Stimulated activated CD4-positive, alpha-beta T cell treated with anti-CD3 and anti-CD28 coated beads, Interleukin-15, amount 100 ng/mL, for 1 hour (primary cell): ENCODE measurements around the gene IDS.
A peak's percentile ranks its signal among the peaks of the same experiment; 100 is the strongest.
"Not testable (repeated sequence)": the region's sequence is repeated elsewhere in the genome, so short reads cannot be mapped to it uniquely, and the experiment has no call there.

Source experiments
- DNase-seq, 2 donors: peaks; one replicate each; pipeline ENCODE4 v3.0.0-alpha.2; 2020; ENCODE audit warnings: low read depth in 1 of 2, low spot score in 1 of 2

Gene IDS

GRCh38 chrX:149499766-149500165 is 5.3 kb downstream of the IDS start:
- DNase-seq, result no peak

DNA sequence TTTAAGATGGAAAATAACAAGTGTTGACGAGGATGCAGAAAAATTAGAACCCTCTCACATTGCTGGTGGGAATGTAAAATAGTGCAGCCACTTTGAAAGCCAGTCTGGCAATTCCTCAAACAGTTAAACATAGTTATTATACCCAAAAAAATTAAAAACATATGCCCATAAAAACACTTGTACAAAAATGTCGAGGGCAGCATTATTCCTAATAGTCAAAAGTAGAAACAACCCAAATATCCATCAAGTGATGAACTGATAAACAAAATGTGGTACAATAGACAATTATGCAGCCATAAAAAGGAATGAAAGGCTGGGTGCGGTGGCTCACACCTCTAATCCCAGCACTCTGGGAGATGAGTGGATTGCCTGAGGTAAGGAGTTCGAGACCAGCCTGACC is 6.3 kb downstream of the IDS start:
- no peak for DNase-seq

GRCh38 chrX:149497626-149498025 is 7.5 kb downstream of the IDS start:
- no peak for DNase-seq

DNA sequence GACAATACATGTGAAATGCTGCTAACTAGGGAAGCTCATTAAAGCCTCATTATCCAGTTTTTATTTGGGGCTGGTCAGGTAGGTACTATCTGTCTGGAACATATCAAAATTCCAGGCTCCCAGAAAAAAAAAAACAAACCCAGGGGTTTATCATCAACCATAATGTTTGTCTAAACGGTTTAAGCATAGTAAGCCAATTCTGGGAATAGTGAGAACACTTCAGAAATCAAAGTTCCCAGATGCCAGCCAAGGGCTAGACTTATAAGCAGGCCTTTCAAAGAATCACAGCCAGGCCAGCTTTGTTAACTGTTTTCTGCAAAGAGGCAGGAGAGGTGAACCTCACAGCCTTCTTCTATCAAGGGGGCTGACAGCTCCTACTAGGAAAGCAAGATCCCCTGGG is 8.1 kb downstream of the IDS start:
- no peak for DNase-seq

- DNase-seq, result no peak
Measured at GRCh38 chrX:149495573-149496071, 9.5 kb downstream of the IDS start.

DNA sequence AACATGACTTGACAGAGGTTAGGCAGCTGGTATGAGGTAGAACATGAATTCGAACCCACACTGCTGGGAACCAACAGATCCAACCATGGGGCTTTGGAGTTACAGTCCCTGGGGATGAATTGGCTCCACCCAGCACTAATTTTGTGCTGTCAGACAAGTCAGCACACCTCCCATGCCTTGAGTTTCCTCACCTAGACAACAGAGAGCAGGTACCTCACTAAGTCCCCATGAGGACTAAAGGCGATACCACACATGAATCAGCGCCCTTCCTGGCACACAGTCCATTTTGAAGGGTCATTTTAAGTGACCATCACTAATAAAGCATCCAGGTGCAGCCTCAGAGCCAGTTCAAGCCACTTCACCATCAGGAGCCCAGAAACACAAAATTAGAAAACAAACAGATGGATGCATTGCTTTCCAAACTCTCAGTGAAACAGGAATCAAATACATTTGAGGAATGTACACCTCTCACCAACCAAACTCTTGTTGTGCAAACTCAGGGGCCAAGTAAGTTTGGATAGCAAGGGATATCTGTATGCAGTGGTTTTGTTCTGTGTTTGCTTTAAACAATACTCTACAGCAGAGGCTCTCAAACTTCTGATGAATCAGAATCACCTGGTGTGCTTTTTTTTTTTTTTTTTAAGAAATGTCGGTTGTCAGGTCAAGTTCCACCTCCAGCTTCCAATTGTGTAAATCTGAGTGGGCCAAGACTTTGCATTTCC is 10.1 kb downstream of the IDS start:
- no peak for DNase-seq

DNA sequence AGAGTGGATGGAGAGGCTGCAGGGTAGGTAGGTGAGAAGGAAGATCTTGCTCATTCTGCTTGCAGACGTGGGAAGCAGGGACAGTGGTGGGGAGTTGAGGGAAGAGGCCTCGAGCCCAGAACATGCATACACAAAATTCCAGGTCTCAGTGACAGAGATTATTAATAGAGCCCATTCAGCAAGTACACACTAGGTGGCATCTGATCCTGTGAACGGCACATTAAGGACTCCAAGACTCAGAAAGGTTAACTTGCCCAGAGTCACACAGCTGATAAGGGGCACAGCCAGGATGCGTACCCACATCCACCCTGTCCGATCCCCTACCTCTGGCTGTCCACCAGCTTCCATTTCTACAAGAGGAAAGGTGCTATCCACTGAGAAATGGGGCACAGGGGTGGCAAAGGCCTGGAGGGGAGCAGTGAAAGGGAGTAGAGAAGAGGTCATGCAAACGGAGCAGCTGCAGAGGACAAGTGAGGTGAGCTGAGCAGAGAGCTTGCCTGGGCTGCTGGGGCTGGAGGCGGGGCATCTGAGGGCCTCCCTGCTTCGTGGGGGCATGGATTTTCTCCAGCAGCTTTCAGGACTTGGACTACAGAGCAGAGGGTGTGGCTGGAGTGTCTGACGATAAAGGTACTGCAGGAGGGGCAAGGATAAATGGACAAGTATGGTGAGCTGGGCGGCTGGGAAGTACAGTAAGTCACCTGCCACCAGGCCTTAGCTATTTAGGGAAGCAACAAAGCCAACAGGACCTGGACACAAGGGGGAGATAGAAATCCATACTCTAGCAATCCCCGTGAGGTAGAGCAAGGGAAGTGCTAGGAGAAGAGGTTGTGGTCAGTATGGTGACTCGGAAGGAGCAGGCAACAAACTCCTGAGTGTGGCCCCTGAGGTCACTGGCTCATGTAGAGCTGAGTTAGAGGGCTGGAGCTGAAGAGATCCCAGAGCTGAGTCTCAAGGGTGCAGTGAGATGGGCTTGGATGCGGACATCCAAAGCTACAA is 11.2 kb downstream of the IDS start:
- no peak for DNase-seq

- no peak for DNase-seq
Measured at GRCh38 chrX:149491812-149492211, 13.3 kb downstream of the IDS start.

- no peak for DNase-seq
Measured at GRCh38 chrX:149490100-149490499, 15.0 kb downstream of the IDS start.

- not testable (repeated sequence) for DNase-seq
Measured at GRCh38 chrX:149488411-149489052, 16.6 kb downstream of the IDS start.

DNA sequence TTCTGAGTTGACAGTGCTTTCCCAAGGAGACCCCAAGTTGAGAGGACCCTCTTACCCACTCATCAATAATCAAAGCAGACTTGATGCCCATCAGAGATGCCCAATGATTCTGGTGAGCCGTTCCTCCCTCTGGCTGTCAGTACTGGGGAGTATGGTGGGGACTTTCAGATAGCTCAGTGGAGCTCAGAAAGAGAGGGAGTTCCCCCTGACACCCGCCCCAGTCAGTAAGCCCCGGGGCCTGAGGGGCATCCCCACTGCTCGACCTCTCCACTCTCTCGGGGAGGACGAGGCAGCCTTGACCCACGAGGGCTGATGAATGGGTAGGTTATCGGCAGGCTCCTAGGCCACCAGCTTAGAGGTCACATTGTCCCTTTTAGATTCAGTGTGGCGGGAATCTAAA is 17.1 kb downstream of the IDS start:
- DNase-seq, result not testable (repeated sequence)

- DNase-seq, result no peak
Measured at GRCh38 chrX:149487292-149487691, 17.8 kb downstream of the IDS start.

- DNase-seq, result no peak
Measured at GRCh38 chrX:149476513-149476912, 28.6 kb downstream of the IDS start.

GRCh38 chrX:149473966-149474365 is 31.1 kb downstream of the IDS start:
- no peak for DNase-seq

GRCh38 chrX:149473092-149473491 is 32.0 kb downstream of the IDS start:
- DNase-seq, result no peak

DNA sequence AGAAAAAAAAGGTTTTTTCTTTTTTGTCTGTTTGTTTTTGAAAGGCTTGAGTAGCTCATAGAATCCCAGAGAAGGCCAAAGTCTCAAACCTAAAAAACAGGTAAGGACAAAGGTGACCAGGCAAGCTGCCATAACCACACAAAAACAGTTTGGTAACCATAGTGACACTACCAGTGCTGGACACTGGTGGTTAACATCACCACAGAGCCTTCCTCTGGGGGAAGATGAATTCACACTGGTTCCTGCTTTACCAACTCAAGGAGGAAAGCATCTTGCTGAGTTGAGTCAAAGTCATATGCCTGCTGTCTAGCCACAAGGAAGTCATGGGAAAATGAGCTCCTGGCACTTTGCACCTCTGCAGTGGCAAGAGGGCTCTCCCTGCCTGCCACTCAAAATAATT is 32.5 kb downstream of the IDS start:
- DNase-seq, result no peak

- DNase-seq, result no peak
Measured at GRCh38 chrX:149471397-149471796, 33.7 kb downstream of the IDS start.

DNA sequence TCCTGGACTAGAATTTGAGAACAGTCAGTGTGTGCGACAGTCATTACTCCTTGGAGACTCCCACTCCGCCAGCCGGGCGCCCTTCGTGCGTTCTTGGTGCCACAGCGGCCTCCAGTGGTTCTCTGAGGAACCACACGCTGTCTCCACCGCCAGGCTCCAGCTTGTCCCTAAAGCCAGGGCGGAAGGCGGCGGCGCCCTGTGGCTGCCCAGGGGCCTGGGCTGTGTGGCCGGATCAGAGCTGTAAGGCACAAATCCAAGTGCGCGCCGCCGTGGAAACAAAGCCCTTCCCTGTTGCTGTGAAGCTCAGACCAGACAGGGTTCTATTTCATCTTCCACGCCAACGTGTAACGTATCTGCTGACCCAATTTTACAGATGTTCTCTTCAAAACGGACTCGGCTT is 34.2 kb downstream of the IDS start:
- peak; percentile 5 to 56 for DNase-seq

DNA sequence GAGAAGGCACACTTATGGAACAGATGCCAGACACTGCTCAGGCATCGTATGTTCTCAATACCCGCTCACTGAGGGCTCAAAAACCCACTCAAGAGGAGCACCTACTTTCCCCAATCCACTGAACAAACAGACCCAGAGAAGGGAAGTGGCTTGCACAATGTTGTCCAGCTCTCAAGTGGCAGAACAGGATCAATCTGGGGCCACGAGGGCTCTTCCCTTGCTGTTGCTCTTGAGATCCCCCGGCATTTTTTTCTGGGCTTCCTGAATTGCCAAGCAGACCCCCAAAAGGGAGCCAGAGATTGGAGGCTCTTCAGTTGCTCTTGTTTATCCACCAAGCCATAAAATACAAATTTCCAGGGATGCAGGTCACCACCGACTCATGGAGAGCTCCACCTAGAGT is 35.7 kb downstream of the IDS start:
- DNase-seq, result no peak

- DNase-seq, result no peak
Measured at GRCh38 chrX:149467920-149468319, 37.2 kb downstream of the IDS start.

DNA sequence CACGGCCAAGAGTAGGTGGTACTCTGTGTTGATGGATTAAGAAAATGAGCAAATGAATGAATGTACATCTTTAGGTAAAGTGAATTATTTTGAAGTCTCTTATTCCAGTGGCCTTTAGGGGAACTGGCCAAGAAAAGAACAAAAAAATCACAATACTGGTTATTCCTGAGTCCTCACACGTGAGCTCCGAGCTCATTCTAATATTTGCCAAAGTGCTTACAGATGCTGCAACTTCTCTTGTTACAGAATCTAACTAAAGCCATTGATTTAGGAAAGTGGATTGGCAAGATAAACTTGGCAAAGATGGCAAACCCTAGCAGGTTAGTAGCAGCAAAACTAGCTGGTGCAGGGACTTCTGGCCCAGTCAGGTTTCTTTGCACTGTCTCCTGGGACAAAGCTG is 37.6 kb downstream of the IDS start:
- DNase-seq, result no peak

GRCh38 chrX:149462849-149463248 is 42.3 kb downstream of the IDS start:
- no peak for DNase-seq
